Endothelial cell of umbilical vein (primary cell): Measurements from ENCODE around the gene ELMO1. TPM values are rescaled to one million over a fixed set of nuclear protein-coding genes. Genes with fewer than 3 reads are reported as not detected.

Experiments used
- BruUV-seq: library from RNA; stranded (reverse); fragments of 400-500 nt; replicated peaks from 2 replicates; lab custom pipeline; 2021; lab: Mats Ljungman, UMichigan
- CTCF ChIA-PET: fragments of 300-600, 350-600 bp; sonication (Branson Sonifier 250); formaldehyde crosslinking; loops from one replicate; lab custom pipeline; 2021; ENCODE audit warnings: antibody characterized with exemption, inconsistent platforms; lab: Charles Lee
- POLR2A ChIA-PET: fragments of 300-600, 350-600 bp; sonication (Branson Sonifier 250); formaldehyde crosslinking; loops from one replicate; lab custom pipeline; 2021; ENCODE audit warnings: antibody characterized with exemption, inconsistent platforms; lab: Charles Lee
- DNase-seq: peaks from one replicate; pipeline ENCODE4 v3.0.0-alpha.2; 2011; ENCODE audit warnings: low read depth, low spot score
- FAIRE-seq: peaks from 2 replicates; lab custom pipeline; 2011; peaks lifted over from hg19 to GRCh38; lab: Jason Lieb, UNC
- H2AFZ ChIP-seq: 2 replicates; pipeline ENCODE4 v1.6.0; 2012; ENCODE audit warnings: low read depth, low read length, control low read depth, inconsistent platforms
- H3K27ac ChIP-seq: 2 replicates; pipeline ENCODE4 v1.5.1; 2011; ENCODE audit warnings: low read depth, mild to moderate bottlenecking, control low read depth, low read length, moderate library complexity; ENCODE audit not compliant: insufficient read depth
- H3K27me3 ChIP-seq, 2 experiments: 2 replicates each; pipeline versions ENCODE4 v1.6.0 to v1.6.1; 2011; ENCODE audit warnings: low read length in 2 of 2, mixed read lengths in 1 of 2; ENCODE audit not compliant: control insufficient read depth in 2 of 2, insufficient read depth in 2 of 2
- H3K36me3 ChIP-seq, 2 experiments: 2 replicates in 1 of 2; 3 replicates in 1 of 2; pipeline ENCODE4 v1.5.1; 2011; ENCODE audit warnings: low read length in 2 of 2, mild to moderate bottlenecking in 1 of 2, moderate library complexity in 1 of 2; ENCODE audit not compliant: control insufficient read depth in 2 of 2, insufficient read depth in 2 of 2; ENCODE audit errors: extremely low read depth in 1 of 2
- H3K4me1 ChIP-seq: 3 replicates; pipeline ENCODE4 v1.5.1; 2011; ENCODE audit warnings: mild to moderate bottlenecking, low read length; ENCODE audit not compliant: control insufficient read depth, insufficient read depth; ENCODE audit errors: extremely low read depth
- H3K4me2 ChIP-seq: 2 replicates; pipeline ENCODE4 v1.6.1; 2011; ENCODE audit warnings: low read length, control low read depth, mixed read lengths; ENCODE audit not compliant: insufficient read depth
- H3K4me3 ChIP-seq, 3 experiments: fragments of 200-600 bp in 1 of 3; sonication (generic), shearing (Covaris generic) in 1 of 3; replicated peaks in 1 of 3; 2 replicates each; pipeline ENCODE4 v1.5.1; 2011 to 2016; ENCODE audit warnings: control low read depth in 3 of 3, low read length in 3 of 3, mild to moderate bottlenecking in 2 of 3, inconsistent platforms in 1 of 3, low read depth in 1 of 3, moderate library complexity in 1 of 3; ENCODE audit not compliant: insufficient read depth in 1 of 3
- H3K79me2 ChIP-seq: 2 replicates; pipeline ENCODE4 v1.6.0; 2012; ENCODE audit warnings: low read length, inconsistent platforms; ENCODE audit not compliant: control insufficient read depth, insufficient read depth
- H3K9ac ChIP-seq: replicated peaks from 2 replicates; pipeline ENCODE3; 2011; ENCODE audit warnings: low read length, control low read depth; ENCODE audit not compliant: insufficient read depth; ENCODE audit errors: extremely low read depth
- H3K9me1 ChIP-seq: replicated peaks from 3 replicates; pipeline ENCODE4 v1.6.0; 2011; ENCODE audit warnings: mild to moderate bottlenecking, low read length; ENCODE audit not compliant: control insufficient read depth, insufficient read depth; ENCODE audit errors: extremely low read depth
- H3K9me3 ChIP-seq: replicated peaks from 2 replicates; pipeline ENCODE4 v1.5.1; 2012; ENCODE audit warnings: low read length, inconsistent platforms; ENCODE audit not compliant: control insufficient read depth, insufficient read depth
- H4K20me1 ChIP-seq: replicated peaks from 2 replicates; pipeline ENCODE3; 2011; ENCODE audit warnings: mild to moderate bottlenecking, low read length; ENCODE audit not compliant: control insufficient read depth, insufficient read depth; ENCODE audit errors: extremely low read depth
- EZH2 ChIP-seq: IDR thresholded peaks from 2 replicates; pipeline ENCODE4 v1.6.1; 2012; ENCODE audit warnings: borderline replicate concordance, low read depth, mild to moderate bottlenecking, moderate library complexity, low read length, inconsistent platforms; ENCODE audit not compliant: severe bottlenecking
- FOS ChIP-seq: IDR thresholded peaks from 2 replicates; pipeline ENCODE4 v1.6.1; 2011; ENCODE audit warnings: mild to moderate bottlenecking, low read length, moderate library complexity, borderline replicate concordance; ENCODE audit not compliant: insufficient read depth
- GATA2 ChIP-seq: IDR thresholded peaks from 2 replicates; pipeline ENCODE4 v1.7.0; 2011; ENCODE audit warnings: low read depth, mild to moderate bottlenecking, moderate library complexity, mixed read lengths, low read length; ENCODE audit not compliant: insufficient read length, insufficient read depth
- JUN ChIP-seq: IDR thresholded peaks from 2 replicates; pipeline ENCODE4 v1.6.1; 2011; ENCODE audit warnings: borderline replicate concordance, low read depth; ENCODE audit not compliant: insufficient read length, insufficient read depth
- MYC ChIP-seq: IDR thresholded peaks from one replicate; pipeline ENCODE4 v1.6.1; 2011; ENCODE audit warnings: mild to moderate bottlenecking, low read depth, low read length
- POLR2A ChIP-seq: IDR thresholded peaks from 2 replicates; pipeline ENCODE4 v1.6.1; 2012; ENCODE audit warnings: low read depth, mild to moderate bottlenecking, control low read depth, low read length
- POLR2AphosphoS5 ChIP-seq: IDR thresholded peaks from 2 replicates; pipeline ENCODE4 v1.6.1; 2012; ENCODE audit warnings: low read depth, mild to moderate bottlenecking, control low read depth, low read length, moderate library complexity; ENCODE audit not compliant: insufficient read depth
- dilution Hi-C: fragments of 300-500 bp; cut with MboI; formaldehyde crosslinking; loops from one replicate; pipeline ENCODE4 v1.15.0; 2019; ENCODE audit warnings: low sequenced_read_pairs; ENCODE audit not compliant: extremely low pct_ligation_motif_present
- intact Hi-C: fragments of 100-400 bp; cut with micrococcal nuclease; formaldehyde crosslinking; loops from one replicate; pipeline ENCODE4 v1.10.0; 2022
- polyA plus RNA-seq, 4 experiments: library from polyadenylated mRNA; depleted of rRNA in 3 of 4; stranded (reverse) in 3 of 4; unstranded in 1 of 4; fragments of >200 nt; gene quantifications; 2 replicates each; pipeline versions ENCODE4 v1.2.1 to v1.2.3, GENCODE V29; 2011 to 2012; ENCODE audit warnings: missing spikeins in 1 of 4
- total RNA-seq: library from RNA; stranded (reverse); gene quantifications from 2 replicates; pipeline ENCODE4 v1.2.3, GENCODE V29; 2021
- TF ChIP-seq, protein P1 (sequence below), 2 donors: IDR thresholded peaks; 1 replicate in 1 of 2; 2 replicates in 1 of 2; pipeline ENCODE4 v1.5.1; 2011; ENCODE audit warnings: low read length in 2 of 2, mild to moderate bottlenecking in 2 of 2, moderate library complexity in 2 of 2, control low read depth in 1 of 2, inconsistent platforms in 1 of 2, low read depth in 1 of 2; ENCODE audit not compliant: insufficient read depth in 1 of 2; ENCODE audit errors: extremely low read depth in 1 of 2
- TF ChIP-seq, protein P2 (sequence below): IDR thresholded peaks from 2 replicates; pipeline ENCODE4 v1.6.1; 2011; ENCODE audit not compliant: insufficient read depth, insufficient read length

The ELMO1 gene
- total and polyA plus RNA-seq, 2 donors (not counting 3 experiments of a cell fraction or from before 2014, with no cell fraction given): 17.0 to 30.6 TPM

DNA sequence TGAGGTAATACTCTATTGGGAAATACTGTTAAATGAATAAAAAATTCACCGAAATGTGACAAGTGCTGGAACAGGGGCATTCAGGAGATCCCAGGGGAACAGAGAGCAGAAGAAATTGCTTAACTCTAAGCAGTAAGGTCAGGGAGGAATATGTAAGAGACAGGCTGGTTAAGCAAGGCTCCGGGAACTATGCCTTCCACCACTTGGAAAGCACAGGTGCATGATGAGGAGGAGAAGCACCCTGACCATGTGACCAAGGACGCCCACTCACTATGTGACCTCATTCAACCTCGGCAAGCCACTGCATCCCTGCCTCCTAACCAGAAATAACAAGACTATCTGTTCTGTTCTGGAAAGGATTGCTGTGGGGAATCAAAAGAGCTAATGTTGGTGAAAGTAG, 218.4 kb downstream of the ELMO1 start:
- H3K27me3 ChIP-seq: no peaks in the 10 kb centered on the region
- H3K4me3 ChIP-seq: no peak overlapping the region
- ChIA-PET POLR2A (no interaction called here), CTCF (no interaction called here)
- H3K4me2 ChIP-seq: no peak overlapping the region
- no peaks in the 10 kb centered on the region for H3K9me1 ChIP-seq
- no peaks in the 10 kb centered on the region for H3K36me3 ChIP-seq
- dilution Hi-C loops (no loop called here), intact Hi-C loops (loop anchor here (1.0 to 10.0 kb wide), 2 partner anchors 505 to 603 kb away; no protein-coding TSS in a partner anchor)
- TF ChIP-seq POLR2A (no peak), FOS (no peak), POLR2AphosphoS5 (no peak), EZH2 (no peak), JUN (no peak), GATA2 (no peak), MYC (no peak)
- TF ChIP-seq, protein P1, sequence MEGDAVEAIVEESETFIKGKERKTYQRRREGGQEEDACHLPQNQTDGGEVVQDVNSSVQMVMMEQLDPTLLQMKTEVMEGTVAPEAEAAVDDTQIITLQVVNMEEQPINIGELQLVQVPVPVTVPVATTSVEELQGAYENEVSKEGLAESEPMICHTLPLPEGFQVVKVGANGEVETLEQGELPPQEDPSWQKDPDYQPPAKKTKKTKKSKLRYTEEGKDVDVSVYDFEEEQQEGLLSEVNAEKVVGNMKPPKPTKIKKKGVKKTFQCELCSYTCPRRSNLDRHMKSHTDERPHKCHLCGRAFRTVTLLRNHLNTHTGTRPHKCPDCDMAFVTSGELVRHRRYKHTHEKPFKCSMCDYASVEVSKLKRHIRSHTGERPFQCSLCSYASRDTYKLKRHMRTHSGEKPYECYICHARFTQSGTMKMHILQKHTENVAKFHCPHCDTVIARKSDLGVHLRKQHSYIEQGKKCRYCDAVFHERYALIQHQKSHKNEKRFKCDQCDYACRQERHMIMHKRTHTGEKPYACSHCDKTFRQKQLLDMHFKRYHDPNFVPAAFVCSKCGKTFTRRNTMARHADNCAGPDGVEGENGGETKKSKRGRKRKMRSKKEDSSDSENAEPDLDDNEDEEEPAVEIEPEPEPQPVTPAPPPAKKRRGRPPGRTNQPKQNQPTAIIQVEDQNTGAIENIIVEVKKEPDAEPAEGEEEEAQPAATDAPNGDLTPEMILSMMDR (IDR thresholded peaks at IDR 0.05; ENCODE audit: extremely low read depth in 1 of 2, insufficient read depth in 1 of 2, low read depth in 1 of 2, low read length in 2 of 2): no peak
- TF ChIP-seq, protein P2, sequence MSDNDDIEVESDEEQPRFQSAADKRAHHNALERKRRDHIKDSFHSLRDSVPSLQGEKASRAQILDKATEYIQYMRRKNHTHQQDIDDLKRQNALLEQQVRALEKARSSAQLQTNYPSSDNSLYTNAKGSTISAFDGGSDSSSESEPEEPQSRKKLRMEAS: no peak
- no peak for DNase-seq
- BruUV-seq: no TSS peak
- H2AFZ ChIP-seq: no peak overlapping the region
- H3K9ac ChIP-seq: no peak overlapping the region
- H4K20me1 ChIP-seq: no peaks in the 10 kb centered on the region
- no peaks in the 10 kb centered on the region for H3K4me1 ChIP-seq
- no peak overlapping the region for H3K27ac ChIP-seq
- no peak for FAIRE-seq
- H3K79me2 ChIP-seq: no peaks in the 10 kb centered on the region
- H3K9me3 ChIP-seq: no peaks in the 10 kb centered on the region
